Prostate gland (tissue), 2 donors: ENCODE measurements around the gene LCORL.

ENCODE experiments used
- CTCF ChIP-seq, 4 experiments: fragments of 200-600 bp in 2 of 4; fragments of 450-650 bp in 2 of 4; sonication (generic) in 2 of 4; IDR thresholded peaks; 1 replicate in 3 of 4; 2 replicates in 1 of 4; pipeline ENCODE4 v1.5.1; 2016 to 2019; ENCODE audit warnings: antibody characterized with exemption in 4 of 4, mild to moderate bottlenecking in 2 of 4, moderate library complexity in 2 of 4
- POLR2A ChIP-seq: fragments of 450-650 bp; IDR thresholded peaks from one replicate; pipeline ENCODE4 v1.6.1; 2016; ENCODE audit warnings: antibody characterized with exemption, mild to moderate bottlenecking

GRCh38 chr4:17930256-17930655 lies 91.3 kb downstream of the LCORL start:
- TF ChIP-seq CTCF (IDR thresholded peaks at IDR 0.05) (no peak), POLR2A (no peak)
